GM19351 (cell line): ENCODE measurements around the gene AFAP1L2.

Source experiments
- ATAC-seq: cut with Tn5 transposase; IDR thresholded peaks from one replicate; pipeline ENCODE4 v1.9.1; 2021; ENCODE audit warnings: mild to moderate bottlenecking, moderate library complexity; ENCODE audit not compliant: unreplicated experiment

Gene AFAP1L2

GRCh38 chr10:114418109-114418508 is 13.8 kb upstream of the AFAP1L2 start:
- no peak for ATAC-seq

GRCh38 chr10:114412907-114413797 is 8.8 kb upstream of the AFAP1L2 start:
- no peak for ATAC-seq

GRCh38 chr10:114408968-114409444 is 4.7 kb upstream of the AFAP1L2 start:
- no peak for ATAC-seq

DNA sequence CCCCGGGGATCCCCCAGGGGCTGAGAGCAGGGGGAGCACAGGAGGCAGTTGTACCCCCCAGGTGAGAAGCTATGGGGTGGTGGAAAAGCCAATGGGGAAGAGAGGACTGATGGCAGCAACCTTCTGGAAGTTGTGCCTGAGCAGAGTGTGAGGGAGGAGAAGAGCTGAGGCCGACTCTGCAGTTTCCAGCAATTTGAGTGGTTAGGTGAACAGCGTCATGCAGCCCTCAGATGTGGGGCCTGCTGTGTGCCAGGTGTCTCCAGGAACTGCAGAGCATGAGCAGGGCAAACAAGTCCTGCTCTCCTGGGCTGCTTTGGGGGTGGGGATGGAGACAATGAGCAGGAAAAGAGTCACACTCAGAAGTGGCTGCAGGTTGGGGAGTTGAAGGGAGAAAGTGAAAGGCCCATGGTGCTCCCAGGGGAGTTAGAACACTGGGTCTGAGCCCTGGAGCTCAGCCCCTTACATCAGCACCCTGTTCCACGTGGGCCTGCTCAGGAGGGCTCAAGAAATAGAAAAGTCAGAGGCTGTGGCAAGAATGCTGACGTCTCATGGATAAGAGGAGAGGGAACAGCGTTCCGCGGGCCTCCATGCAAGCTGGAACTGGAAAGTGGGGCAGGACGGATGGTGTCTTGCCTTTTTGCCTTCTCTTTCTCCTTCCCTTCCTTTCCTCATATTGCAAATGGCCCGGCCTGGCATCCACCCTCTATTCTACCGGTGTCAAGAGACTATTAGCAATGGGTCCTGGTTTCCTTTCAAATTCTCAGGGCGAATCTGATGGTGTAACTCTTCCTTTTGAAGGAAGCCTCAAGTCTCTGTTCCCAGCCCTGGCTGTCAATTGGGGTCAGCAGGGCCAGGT is 4.0 kb upstream of the AFAP1L2 start:
- no peak for ATAC-seq

DNA sequence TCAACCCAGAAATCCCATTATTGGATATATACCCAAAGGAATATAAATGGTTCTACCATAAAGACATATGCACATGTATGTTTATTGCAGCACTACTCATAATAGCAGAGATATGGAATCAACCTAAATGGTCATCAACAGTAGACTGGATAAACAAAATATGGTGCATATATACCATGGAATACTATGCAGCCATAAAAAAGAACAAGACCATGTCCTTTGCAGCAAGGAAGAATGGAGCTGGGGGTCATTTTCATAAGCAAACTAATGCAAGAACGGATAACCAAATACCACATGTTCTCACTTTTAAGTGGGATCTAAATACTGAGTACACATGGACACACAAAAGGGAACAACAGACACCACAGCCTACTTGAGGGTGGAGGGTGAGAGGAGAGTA is 2.2 kb upstream of the AFAP1L2 start:
- no peak for ATAC-seq

DNA sequence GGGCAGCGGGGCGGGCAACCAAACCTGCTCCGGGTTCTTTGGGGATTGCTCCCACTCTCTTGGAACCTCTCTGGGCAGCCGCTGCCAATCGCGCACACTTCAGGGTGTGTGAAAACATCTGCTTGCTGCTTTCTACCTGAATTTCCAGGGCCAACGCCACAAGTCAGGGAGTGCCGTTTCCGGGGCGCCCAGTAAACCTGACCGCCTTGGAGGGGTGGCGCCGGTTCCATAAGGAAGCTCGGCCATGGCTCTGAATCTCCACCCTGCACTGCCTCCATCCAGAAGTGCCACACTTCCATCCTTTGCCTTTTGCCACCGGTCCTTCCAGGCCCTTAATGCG is 679 bp upstream of the AFAP1L2 start:
- ATAC-seq, result no peak

- peak; percentile 3 for ATAC-seq
Observed at GRCh38 chr10:114403541-114404161, 651 bp downstream of the AFAP1L2 start.

GRCh38 chr10:114402871-114403540 is 1.3 kb downstream of the AFAP1L2 start:
- no peak for ATAC-seq

DNA sequence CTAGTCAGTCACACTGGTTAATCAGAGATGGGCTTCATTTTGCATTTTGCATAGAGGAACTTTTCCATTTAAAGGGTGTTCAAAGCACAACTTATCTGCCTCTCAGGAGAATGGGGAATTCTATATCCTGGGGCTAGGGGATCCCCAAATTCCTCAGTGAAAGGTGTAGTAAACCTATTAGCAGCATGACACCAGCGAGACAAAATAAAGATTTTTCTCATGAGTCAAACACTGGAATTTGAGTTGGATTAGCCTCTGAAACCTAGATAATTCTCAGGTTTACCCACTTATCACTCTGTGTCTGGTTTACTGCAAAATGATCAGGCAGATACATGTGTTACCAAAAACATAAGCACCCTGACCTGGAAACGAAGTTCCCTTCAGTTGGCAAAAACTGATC is 2.1 kb downstream of the AFAP1L2 start:
- no peak for ATAC-seq

GRCh38 chr10:114401195-114401791 is 3.0 kb downstream of the AFAP1L2 start:
- no peak for ATAC-seq

DNA sequence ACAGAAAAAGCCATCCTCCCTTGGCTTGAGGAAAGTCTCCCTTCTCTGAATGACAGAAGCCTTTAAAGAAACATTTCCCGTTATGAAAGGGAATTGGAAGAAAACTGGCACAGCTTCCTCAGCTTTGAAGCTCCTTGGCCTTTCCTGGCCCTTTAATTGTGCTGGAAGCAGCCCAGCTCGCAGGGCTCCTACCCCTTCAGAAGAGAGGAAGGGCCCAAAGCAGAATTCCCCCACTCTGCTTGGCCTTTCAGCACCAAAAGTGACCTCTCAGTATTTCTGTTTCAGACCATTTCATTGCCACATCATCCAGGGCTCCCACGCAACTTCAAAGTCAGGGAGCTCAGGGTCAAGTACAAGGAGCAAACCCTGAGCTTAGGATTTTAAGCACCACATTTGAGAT is 4.2 kb downstream of the AFAP1L2 start:
- no peak for ATAC-seq

- no peak for ATAC-seq
Observed at GRCh38 chr10:114399576-114399975, 4.7 kb downstream of the AFAP1L2 start.

DNA sequence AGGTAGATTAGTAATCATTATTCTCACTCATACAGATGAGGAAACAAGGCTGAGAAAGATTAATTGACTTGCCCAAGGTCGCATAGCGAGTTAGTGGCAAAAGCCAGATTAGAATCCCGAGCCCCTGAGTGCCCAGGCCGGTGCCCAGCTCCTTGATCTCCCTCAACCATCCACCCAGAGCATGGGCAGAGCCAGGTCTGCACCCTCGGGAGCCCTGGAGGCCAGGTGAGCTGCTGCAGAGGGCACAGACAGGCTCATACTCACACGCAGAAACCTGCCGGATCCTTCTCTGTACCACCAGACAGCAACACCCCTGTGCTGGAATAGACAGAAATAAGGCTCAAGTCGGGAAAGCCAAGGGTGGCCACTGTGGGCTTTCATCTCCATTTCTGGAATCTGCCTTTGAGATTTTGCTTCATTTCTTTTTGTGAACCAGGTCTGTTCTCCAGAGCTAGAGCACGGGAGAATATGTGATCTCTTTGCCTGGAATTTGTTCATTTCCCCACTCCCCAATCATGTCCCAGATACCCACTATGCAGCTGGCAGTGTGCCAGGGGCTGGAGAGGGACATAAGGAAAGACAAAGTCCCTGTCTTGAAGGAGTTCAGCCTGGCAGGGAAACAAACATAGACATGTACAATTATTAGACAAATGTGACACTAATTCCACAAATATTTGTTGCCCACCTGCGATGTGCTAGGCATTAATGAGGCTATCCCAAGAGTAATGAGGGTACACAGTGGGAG is 5.5 kb downstream of the AFAP1L2 start:
- no peak for ATAC-seq

GRCh38 chr10:114397651-114398145 is 6.6 kb downstream of the AFAP1L2 start:
- ATAC-seq, result no peak

- no peak for ATAC-seq
Observed at GRCh38 chr10:114396464-114396863, 7.8 kb downstream of the AFAP1L2 start.

DNA sequence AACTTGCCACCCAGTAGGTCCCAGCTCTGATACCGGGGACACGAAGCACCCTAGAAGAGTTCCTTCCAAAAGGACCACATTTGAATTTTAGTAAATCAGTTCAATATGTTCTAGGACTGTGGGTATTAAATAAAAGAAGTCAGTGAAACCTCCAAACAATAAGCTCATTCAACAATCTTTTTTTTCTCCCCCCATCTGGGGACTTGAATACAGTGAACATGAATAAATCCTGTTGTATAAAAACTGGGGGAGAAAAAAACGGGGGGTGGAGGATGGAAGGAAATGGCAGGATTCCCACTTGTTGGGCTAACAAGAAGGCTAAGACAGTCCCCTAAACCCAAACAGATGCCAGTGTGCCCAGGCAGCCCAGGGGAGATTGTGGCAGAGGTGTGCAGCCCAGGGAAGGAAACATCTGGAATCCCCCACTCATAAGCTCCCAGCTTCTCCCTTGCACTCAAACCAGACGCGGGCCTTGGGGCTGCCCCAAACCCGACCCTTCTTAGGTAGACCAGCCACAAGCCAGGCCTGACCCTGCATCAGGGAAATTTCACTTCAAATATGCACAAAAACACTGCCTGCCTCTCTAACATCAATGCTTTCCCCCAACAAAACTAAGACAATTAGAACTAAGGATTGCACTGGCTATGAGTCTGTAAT is 8.8 kb downstream of the AFAP1L2 start:
- ATAC-seq, result peak; percentile 36

DNA sequence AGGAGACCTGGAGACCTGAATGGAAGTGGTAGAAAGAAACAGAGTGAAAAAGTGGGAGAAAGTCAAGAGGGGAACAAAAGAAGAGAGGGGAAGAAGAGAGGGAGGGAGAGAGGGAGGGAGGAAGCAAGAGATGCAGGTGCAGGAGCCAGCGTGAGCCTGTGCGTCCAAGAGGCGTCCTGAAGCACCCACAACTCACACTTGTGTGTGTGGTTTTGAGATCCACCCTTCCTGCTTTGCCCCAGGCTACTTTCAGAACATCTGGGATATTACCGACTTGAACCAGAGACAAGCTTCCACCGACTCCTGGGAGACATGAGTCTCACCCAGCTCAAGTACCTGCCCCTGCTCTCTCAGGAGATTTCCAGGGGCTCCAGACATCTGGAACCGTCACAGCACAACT is 9.8 kb downstream of the AFAP1L2 start:
- no peak for ATAC-seq

DNA sequence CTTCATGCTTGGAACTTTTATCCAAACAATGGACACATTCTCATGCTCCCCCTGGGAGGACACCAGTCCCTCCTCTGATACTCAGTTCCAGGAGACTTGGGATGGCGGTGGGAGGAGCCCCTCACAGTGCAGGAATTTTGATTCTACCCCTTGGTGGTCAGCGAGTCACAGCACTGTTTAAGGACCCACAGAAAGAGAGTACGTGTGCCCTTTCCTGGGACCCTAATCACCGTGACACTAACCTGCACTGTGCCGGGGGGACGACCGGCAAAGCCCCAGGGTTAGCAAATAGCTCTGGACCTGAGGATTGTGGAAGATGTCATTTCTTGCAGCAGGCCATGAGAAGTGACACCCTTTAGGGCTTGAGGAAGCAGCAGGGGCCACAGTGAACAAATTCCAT is 10.4 kb downstream of the AFAP1L2 start:
- no peak for ATAC-seq

DNA sequence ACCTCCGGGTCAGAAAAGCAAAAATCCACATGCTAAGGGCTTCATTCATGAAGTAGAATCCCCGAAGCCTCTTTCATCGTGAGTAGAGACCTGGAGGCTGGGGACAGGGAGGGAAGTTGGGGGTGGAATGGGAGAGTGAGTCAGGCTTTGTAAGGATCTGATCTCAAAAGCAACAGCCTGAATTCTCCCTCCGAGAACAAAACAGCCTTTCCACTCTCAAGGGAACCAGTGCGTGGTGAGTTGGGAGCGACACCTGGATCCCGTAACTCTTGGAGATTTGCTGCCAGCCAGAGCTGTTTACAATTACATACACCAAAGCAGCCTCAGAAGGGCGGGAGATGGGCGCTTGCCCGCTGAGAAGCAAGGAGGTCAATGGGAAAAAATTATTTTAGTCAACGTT is 10.8 kb downstream of the AFAP1L2 start:
- no peak for ATAC-seq
